Hepatocyte (in vitro differentiated cells): ENCODE data around the gene ANKRD13B.

Experiments used
- EZH2 ChIP-seq: fragments of 200-600 bp; sonication (generic); IDR thresholded peaks from 2 replicates; pipeline ENCODE4 v1.6.1; 2016; ENCODE audit warnings: antibody characterized with exemption, mild to moderate bottlenecking, borderline replicate concordance
- TF ChIP-seq, protein P1 (sequence below): fragments of 200-600 bp; sonication (generic); IDR thresholded peaks from 2 replicates; pipeline ENCODE4 v1.5.1; 2016; ENCODE audit warnings: antibody characterized with exemption, mild to moderate bottlenecking; ENCODE audit not compliant: poor library complexity

- TF ChIP-seq, protein P1, sequence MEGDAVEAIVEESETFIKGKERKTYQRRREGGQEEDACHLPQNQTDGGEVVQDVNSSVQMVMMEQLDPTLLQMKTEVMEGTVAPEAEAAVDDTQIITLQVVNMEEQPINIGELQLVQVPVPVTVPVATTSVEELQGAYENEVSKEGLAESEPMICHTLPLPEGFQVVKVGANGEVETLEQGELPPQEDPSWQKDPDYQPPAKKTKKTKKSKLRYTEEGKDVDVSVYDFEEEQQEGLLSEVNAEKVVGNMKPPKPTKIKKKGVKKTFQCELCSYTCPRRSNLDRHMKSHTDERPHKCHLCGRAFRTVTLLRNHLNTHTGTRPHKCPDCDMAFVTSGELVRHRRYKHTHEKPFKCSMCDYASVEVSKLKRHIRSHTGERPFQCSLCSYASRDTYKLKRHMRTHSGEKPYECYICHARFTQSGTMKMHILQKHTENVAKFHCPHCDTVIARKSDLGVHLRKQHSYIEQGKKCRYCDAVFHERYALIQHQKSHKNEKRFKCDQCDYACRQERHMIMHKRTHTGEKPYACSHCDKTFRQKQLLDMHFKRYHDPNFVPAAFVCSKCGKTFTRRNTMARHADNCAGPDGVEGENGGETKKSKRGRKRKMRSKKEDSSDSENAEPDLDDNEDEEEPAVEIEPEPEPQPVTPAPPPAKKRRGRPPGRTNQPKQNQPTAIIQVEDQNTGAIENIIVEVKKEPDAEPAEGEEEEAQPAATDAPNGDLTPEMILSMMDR = no peak
- TF ChIP-seq EZH2 = no peak
Observed at GRCh38 chr17:29625037-29625750, 32.3 kb downstream of the ANKRD13B start.
